Ovary (tissue), 3 donors: ENCODE results near the gene PHLDB1.

Source experiments
- EP300 ChIP-seq: sonication (generic); formaldehyde crosslinking; IDR thresholded peaks from one replicate; pipeline ENCODE4 v1.6.1; 2017; ENCODE audit warnings: antibody characterized with exemption
- TF ChIP-seq, protein P1 (sequence below), 3 donors: fragments of 450-650 bp in 2 of 3; fragments of 200-600 bp in 1 of 3; IDR thresholded peaks; one replicate each; pipeline versions ENCODE4 v1.5.1 to v1.8.0; 2016 to 2022; ENCODE audit warnings: antibody characterized with exemption in 3 of 3, mild to moderate bottlenecking in 1 of 3
- donor health status: DM: no; HTN: no; CAD: no.

DNA sequence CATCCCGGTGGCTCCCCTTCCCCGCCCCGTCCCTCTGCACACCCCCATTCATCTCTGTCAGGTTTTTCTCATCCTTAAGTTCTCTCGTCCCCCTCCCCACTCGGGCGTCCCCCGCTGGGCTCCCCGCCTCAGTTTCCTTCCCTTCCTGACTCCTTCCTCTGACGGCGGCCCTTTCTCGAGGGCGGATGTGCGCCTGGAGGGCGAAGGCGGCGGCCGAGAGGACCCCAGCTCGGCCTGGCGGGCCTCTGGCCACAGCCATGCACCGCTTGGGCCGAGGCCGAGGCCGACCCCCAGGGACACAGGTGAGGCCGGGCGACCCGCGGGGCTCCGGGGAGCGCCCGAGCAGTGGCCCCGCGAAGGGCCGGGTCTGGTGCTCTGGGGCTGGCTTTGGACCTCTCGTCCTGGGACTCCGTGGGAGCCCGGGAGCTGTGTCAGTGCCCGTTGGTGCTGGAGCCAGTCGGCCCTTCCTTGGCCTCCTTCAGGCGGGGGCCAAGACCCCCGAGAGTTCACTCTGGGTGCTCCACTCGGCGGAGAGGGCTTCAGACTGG is 2.9 kb downstream of the PHLDB1 start:
- TF ChIP-seq, protein P1, sequence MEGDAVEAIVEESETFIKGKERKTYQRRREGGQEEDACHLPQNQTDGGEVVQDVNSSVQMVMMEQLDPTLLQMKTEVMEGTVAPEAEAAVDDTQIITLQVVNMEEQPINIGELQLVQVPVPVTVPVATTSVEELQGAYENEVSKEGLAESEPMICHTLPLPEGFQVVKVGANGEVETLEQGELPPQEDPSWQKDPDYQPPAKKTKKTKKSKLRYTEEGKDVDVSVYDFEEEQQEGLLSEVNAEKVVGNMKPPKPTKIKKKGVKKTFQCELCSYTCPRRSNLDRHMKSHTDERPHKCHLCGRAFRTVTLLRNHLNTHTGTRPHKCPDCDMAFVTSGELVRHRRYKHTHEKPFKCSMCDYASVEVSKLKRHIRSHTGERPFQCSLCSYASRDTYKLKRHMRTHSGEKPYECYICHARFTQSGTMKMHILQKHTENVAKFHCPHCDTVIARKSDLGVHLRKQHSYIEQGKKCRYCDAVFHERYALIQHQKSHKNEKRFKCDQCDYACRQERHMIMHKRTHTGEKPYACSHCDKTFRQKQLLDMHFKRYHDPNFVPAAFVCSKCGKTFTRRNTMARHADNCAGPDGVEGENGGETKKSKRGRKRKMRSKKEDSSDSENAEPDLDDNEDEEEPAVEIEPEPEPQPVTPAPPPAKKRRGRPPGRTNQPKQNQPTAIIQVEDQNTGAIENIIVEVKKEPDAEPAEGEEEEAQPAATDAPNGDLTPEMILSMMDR (IDR thresholded peaks at IDR 0.05), result no peak
- no peak for TF ChIP-seq EP300
